Germinal center (tissue), 1 donor: Measurements from ENCODE around the gene UGCG.
"Not testable (repeated sequence)": the region's sequence is repeated elsewhere in the genome, so short reads cannot be mapped to it uniquely, and the experiment has no call there.

Experiments used
- DNase-seq: peaks from one replicate; pipeline ENCODE4 v3.0.0; 2012; ENCODE audit warnings: mixed read lengths, low spot score

Gene UGCG

DNA sequence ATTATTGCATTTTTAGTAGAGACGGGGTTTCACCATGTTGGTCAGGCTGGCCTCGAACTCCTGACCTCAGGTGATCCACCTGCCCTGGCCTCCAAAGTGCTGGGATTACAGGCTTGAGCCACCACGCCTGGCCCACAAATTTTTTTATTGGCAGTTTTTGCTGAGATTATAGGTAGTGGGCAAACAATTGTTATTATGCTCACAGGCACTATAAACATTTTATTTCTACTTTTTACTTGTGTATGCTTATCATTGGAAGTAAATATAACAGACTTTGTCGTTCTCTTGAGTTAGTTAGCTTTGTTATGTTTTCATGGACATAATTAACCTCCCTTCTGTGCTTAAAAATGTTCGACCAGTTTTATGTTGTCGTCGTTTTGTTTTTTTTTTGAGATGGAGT lies 23.9 kb downstream of the UGCG start:
- no peak for DNase-seq

DNA sequence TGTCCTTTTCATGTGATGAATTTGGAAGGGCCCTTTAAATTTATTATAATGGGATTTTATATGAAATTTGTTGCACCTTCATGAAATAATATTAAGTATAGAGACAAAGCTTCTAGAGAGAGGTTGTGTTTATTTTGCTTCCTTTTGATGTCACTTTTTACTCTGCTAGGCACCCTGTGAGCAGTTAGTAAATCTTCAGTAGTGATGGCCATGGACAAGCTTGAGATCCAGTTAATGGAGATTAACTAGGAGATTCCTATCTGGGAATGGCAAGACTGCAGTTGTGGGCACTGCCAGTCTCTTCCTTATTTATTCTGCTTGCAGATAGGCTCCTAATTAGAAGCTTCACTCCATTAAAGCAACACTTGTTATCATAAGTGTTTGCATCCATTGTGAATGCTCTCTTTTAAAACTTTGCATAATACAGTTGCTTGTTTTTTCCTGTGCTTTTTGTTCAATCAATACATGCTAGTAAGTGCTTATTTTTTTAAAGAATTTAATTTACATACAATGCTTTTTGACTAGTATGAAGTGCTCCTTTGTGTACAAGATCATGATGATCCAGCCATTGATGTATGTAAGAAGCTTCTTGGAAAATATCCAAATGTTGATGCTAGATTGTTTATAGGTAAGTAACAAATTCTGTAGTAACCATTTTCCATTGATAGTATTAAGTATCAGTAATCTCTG lies 25.9 kb downstream of the UGCG start:
- DNase-seq: no peak

DNA sequence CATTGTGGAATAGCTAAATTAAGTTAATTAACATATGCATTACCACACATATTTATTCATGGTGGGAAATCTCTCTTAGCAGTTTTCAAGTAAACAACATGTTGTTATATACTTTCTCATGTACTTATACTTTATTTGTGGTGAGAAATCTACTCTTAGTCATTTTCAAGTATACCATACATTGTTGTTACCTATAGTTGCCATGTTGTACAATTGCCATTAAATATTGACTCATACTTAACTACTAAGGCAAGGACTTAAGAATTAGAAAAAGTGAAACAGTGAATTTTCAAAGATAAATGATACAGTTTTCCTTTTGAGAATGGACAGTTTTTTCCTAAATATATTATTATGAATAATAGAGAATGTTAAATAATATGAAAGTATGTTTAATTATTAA lies 27.7 kb downstream of the UGCG start:
- no peak for DNase-seq

DNA sequence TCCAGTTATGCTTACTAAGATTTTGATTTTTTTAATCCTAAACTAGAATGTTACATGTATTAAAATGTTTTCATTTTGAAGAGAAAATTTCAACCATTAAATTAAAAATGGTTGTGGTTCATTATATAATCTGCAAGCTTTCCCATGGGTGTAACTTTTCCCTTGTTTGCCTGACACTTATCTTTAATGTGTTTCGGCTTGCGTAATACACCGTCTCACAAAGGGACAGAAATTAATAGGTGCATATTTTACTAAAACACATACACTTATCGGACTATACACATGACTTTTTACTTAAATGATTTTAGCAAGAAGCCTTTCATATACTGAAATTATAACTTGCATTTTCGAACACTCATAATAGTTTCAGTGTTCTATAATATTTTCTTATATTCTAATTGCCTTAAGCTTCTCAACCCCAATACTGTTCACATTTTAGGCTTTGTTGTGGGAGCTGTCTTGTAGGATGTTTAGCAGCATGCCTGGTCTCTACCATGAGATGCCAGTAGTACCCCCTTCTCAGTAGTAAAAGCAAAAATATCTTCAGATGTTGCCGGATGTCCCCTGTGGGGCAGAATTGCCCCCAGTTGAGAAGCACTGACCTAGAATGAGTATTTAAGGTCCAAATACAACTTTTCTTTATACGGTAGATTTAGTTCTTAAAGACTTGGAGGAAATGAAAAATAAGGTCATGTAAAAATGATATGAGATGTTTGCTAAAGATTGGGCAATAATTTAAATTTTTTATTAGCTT lies 28.6 kb downstream of the UGCG start:
- DNase-seq: no peak

DNA sequence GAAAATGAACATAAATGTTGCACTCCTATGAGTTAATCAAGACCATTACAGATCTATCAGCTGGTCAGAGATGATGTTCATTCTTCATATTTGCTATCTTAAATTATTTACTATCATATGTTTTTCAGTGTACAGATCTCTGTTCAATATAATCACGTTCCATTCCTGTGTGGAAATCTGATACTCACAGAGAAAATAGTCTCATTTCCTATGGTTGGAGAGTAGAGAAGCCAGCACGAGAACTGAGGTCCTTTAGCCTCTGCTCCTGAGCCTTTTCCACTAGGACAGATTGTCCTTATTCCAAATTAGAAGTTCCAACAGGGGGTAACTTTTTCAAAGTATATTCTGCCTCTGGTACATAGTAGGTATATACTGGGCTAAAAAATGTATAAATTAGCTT lies 29.2 kb downstream of the UGCG start:
- DNase-seq: no peak

DNA sequence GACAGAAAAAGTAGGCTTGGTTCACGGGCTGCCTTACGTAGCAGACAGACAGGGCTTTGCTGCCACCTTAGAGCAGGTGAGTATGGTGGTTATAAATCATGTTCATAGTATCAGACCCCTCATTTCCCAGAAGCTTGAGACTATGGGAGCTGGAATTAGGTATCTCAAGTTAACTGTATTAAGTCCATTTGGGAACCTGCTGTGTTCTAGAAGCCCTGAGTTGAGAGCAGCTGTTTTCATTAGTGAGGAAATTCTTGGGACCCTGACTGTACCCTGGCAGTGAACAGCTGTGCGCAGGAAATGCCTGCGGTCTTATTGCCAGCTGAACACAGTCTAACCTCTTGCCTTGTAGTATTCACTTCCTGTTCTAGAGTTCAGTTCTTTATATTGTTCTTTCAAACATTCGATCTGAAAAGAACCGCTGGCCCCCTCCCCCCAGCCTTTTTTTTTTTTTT lies 29.8 kb downstream of the UGCG start:
- DNase-seq: peak; percentile 86

DNA sequence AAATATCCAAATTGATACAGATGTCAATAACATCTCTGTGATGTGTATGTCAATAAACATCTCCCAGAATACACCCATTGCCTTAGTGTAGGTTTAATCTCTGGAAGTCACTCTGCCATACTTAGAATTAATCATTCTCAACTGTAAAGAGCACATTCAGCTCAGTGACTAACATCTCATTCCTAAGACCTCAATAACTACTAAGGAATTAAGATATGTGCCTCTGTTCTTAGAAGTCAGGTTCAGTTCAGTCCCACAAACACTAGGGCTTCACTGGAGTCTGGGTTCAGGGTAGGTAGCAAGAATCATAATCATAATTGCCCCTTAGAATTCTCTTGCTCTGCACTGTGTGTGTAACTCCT lies 31.7 kb downstream of the UGCG start:
- no peak for DNase-seq

DNA sequence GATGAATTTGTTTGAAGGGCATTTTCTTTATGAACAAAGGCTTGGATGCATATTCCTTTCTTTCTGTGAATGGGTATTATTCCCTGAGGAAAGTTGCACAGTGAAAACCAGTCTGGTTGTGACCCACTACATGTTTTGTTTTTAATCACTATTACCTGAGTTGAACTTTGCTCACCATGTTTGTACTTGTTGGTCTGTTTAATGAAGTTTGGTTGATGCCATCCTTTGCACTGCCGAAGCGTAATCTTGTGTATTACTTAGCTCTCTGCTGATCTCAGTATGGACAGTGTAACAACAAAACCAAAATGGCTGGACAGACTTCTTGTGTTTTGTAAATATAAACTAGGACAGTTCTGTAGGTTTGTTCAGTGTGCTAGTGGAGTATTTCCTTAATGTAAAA lies 38.1 kb downstream of the UGCG start:
- DNase-seq: no peak

DNA sequence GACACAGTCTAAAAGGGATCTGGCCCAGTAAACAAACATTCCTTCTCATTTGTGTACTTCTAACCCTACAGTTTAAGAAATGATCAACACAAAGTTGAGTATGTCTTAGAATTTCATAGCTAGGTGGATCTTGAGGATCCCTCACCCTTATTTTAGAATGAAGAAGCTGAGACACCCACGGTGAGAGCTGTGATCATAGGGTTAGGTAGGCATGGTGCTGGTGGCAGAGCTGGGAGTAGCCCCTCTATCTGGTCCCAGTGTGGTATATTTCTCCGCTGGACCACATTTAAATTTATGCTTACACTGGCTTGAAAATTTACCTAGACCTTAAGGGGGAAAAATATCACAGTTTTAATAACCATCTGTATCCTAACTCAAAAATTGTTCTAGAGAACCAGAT lies 39.8 kb downstream of the UGCG start:
- no peak for DNase-seq

DNA sequence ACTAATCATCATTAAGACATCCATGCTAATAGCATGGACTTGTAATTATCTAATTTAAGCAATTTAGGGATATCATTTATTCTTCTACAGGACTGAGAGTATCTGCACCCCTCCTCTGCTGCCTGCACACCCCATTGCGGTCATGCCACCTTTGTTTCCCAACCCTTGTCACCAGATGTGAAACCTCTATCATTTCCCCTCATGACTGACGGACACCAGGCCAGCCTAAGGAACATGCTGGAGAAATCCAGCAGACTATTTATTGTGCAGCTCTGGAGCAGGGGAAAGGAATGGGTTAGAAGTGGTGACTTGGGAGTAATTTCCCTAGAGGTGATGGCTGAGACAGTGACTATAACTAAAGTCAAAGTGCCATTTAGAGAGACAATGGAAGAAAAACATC lies 40.7 kb downstream of the UGCG start:
- DNase-seq: no peak

DNA sequence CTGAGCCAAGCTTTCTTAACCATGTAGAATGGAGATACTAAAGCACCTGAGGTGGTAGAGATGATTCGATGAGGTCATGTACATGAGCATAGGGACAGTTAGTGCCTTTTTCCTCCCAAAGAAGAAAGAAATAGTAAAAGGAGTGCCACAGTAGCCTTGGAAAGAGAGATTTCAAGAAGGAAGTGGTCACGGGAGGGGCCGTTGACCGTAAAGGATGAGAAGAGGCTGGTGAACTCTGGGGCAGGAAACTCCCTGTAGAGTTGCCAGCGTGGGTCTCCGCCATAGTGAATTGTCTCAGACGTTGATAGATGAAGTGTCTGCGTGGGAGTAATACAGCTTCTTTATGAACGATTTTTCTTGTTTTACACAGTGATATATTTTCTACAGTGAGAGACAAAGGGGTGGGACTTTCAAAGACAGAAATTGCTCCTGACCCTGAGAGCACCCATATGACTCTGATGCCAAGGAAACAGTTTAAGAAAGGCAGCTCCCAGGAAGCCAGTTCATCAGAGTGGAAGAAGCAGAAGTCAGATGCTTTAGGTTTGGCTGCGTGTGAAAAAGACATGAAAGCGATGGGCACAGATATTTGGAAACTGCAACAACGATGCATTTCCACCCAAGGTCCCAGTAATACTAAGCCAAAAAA lies 41.3 kb downstream of the UGCG start:
- no peak for DNase-seq

DNA sequence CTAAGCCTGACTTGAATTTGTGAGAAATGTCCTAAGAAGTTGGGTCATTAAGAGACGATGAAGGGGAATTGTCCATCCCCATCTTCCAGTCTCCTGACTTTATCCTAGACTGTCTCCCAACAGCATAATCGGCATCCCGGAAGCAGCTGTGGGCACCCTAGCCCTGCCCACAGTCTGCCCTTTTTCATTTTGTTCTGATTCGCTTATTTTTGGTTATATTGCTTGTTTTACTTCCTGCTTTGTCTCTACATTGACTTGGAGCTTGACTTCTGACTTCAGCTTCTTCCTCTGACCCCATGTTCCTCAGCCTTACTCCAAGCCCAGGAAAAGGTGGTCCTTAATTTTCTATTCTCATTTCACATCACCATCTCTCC lies 41.8 kb downstream of the UGCG start:
- DNase-seq: no peak

DNA sequence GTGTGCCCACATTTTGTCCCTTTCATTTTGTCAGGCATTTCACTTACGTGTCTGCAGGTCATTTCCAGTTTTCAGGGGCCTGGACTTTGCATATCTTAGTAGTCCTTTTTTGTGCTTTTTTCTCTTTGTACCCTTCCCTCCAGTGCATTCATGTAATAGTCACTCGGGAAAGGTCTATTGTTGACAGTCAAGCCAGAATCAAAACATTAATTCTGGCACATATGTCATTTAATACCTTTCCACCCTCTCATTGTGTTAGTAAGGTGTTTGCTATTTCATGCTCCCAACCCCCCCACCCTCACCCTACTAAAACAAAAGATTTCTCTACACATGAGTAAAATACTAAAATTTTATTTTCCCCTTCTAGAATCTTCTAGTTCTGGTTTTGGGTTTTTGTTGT lies 42.7 kb downstream of the UGCG start:
- DNase-seq: no peak

DNA sequence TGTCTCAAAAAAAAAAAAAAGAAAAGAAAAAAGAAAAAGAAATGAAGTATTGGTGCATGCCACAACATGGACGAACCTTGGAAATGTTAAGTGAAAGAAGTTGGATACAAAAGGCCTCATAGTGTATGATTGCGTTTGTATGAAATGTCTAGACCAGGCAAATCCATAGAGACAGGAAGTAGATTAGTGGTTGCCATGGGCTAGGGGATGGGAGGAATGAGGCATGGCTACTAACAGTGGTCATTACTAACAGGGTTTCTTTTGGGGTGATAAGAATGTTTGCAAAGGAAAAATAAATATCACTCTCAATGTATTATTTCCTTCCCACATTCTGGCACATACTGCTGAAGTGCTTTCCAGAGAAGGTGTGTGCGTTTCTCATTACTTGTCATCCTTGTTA lies 44.1 kb downstream of the UGCG start:
- no peak for DNase-seq

DNA sequence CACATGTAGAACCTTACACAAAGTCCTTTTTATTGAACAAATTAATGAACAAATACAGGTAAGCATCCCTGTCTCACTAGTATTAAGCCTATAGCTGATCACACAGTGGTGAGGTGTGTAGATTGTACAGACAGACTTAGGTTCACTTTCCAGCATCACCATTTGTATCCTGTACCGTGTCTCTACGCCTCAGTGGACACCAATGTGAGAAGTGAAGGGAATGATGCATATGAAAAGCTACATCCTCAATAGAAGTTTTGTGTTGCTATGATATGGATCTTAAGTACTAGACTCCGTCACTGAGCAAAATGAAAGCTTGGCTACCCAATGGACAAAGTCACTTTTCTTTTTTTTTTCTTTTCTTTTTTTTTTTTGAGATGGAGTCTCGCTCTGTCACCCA lies 46.6 kb downstream of the UGCG start:
- DNase-seq: no peak

DNA sequence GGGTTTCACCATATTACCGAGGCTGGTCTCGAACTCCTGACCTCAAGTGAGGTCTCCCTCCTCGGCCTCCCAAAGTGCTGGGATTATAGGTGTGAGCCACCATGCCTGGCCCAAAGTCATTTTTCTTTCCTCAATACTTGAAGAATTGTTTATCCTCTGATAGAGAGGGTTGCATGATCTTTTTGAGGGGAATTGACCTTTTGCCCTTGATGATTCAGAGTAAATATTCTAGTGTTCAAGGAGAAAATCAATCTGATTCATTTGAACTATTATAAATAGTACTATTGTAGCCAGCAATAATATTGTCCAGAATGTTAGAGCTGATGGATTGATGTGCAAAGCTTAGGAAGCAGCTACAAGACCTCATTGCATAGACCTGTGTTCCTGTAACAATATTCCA lies 47.1 kb downstream of the UGCG start:
- DNase-seq: no peak

DNA sequence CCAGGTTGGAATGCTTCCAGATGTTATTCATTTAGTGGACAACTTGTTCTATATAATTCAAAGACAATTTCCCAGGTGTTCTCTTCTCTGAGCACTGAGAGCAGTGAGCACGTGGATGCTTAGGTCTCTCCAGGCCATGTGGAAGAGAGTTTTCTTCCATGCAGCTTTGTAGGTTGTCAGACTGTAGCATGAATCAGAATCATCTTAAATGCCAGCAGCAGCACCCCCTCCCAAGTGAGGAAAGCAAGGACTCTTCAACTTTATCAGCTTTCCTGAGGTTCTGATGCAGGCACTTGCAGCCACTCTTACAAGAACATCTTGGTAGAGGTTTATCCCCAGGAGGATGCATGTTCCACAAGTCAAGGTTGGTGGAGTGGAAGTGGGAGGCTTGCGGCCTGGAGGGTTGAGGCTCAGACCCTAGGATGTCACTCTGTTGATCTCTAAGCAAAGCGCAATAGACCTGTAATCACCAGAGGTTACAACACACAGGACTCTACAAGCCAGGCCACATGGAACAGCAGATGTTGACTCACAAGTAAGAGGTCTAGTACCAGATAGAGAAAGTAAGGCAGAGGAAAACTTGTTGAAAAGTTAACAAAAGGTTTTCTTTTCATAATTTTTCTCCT lies 47.7 kb downstream of the UGCG start:
- no peak for DNase-seq

DNA sequence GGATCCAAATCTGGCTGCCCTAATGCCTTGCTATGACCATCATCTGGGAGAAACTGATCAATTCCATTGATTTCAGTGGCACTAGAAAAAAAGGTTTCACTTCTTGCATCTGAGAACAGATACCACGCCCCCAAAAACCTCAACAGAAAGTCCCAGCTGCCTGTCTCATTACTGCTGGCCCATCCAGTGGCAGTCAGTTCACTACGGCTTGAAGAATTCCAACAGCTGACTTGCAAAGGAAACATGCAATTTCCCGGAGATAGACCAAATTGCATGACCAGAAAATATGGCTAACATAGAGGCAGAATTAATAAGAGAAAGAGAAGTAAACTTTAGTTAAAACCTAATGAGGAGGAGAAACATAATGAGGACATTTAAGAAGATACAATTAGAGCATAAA lies 48.6 kb downstream of the UGCG start:
- peak; percentile 39 for DNase-seq

DNA sequence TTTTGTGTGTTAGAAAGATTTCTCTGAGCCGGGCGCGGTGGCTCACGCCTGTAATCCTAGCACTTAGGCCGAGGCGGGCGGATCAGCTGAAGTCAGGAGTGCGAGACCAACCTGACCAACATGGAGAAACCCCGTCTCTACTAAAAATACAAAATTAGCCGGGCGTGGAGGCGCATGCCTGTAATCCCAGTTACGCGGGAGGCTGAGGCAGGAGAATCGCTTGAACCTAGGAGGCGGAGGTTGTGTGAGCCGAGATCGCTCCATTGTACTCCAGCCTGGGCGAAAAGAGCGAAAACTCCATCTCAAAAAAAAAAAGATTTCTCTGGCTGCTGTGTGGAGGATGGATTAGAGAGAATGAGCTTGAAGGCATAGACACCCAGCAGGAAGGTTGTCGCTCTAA lies 51.5 kb downstream of the UGCG start:
- not testable (repeated sequence) for DNase-seq

DNA sequence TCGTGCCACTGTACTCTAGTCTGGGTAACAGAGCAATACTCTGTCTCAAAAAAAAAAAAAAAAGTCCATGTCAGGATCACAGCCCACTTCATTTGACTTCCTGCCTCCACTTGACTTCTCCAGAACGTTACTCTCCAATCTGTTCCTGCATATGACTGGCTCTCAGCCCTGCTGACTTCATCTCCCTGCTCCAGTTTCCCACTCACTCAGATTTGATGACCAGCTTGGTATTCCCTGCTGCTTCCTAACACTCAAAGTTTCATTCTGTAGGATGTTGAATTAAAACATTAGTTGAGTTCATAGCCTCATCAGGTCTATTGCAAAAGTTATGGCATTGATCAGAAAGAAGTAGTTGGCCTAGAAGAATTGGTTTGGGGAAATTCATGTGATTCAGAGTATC lies 52.3 kb downstream of the UGCG start:
- no peak for DNase-seq

DNA sequence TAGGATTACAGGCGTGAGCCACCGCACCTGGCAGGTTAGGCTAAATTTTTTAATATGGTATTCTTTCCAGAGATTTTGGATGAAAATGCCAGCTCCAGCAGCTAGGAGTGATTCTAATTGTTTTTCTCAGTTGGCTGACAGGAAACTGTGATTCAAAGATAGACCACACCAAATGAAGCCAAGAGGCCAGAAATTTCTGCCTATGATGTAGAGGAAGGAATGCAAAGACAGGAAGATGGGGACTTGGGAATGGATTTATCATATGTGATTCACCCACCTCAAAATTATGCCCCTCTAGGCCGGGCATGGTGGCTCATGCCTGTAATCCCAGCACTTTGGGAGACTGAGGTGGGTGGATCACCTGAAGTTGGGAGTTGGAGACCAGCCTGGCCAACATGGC lies 53.3 kb downstream of the UGCG start:
- DNase-seq: no peak

DNA sequence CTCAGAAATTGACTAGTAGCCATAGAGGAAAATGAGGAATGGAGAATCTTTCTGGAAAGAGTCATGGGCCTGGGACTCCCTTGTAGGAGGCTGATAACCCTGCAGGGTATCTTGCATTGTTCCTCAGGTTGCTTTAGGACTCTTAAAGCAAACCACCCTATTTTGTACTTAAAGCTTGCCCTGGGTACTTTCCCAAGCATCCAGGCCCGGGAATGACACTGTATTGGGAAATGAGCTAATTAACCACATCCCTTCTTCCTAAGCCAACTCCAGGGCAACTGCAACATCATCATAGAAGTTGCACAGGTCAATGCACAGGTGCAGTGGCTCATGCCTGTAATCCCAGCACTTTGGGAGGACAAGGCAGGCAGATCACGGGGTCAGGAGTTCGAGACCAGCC lies 55.9 kb downstream of the UGCG start:
- DNase-seq: no peak

DNA sequence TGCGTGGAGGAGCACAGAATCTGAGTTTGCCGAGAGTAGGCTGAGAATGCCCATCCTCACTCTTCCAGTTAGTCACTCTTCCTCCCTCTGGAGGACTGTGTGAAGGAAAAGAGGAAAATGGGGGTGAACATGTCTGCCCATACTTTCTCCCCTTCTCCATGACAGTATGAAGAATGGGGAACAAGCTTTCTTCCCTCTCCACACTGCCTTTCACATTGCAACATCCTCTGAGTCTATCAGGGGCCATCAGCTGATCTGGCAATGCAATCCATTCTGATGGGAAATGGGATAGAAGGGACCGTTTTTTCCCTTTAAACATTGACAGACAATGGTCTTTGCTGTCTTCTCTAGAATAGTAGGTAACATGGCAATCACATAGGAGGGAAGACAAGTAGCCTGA lies 56.8 kb downstream of the UGCG start:
- no peak for DNase-seq
